Erythroblast (primary cell): Measurements from ENCODE around the gene KLF7.

Experiments
- GATA1 ChIP-seq: IDR thresholded peaks from 2 replicates; pipeline ENCODE4 v1.6.1; 2011; ENCODE audit warnings: low read depth, mild to moderate bottlenecking, control low read depth, low read length, moderate library complexity
- POLR2A ChIP-seq: IDR thresholded peaks from 2 replicates; pipeline ENCODE4 v1.6.1; 2011; ENCODE audit warnings: mild to moderate bottlenecking, low read length

DNA sequence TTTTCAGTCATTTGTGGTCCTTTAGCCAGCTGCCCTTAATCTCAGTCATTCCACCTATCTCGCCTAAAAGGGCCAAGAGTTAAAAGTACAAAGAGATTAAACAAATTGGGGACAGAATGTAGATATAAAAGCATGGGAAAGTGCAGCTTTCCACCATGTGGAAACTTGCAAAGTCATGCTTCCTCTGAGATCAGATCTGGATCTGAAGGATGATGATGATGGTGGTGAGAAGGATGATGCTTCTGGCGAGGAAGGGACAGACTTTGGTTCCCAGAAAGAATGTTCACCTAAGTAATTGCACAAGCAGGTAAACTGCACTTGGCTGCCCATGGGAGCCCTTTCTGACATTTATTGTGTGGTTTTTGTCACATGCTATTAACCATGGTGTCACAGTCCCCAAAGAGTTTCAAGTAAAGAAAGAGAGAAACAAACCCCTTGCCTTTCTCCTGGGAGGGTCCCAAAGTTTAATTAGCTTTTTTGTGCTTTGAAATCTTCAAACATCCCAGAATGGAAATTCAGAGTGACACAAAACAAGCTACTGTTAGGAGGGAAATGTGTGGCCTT is 34.7 kb downstream of the KLF7 start:
- no peak for TF ChIP-seq POLR2A
- no peak for TF ChIP-seq GATA1
